NCI-H2171 (cell line): ENCODE data around the gene FASLG.
"Not testable (repeated sequence)": the region's sequence is repeated elsewhere in the genome, so short reads cannot be mapped to it uniquely, and the experiment has no call there.

ENCODE experiments used
- DNase-seq: peaks from one replicate; lab custom pipeline; 2025; lab: John Stamatoyannopoulos, UW

FASLG gene, protein sequence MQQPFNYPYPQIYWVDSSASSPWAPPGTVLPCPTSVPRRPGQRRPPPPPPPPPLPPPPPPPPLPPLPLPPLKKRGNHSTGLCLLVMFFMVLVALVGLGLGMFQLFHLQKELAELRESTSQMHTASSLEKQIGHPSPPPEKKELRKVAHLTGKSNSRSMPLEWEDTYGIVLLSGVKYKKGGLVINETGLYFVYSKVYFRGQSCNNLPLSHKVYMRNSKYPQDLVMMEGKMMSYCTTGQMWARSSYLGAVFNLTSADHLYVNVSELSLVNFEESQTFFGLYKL

DNA sequence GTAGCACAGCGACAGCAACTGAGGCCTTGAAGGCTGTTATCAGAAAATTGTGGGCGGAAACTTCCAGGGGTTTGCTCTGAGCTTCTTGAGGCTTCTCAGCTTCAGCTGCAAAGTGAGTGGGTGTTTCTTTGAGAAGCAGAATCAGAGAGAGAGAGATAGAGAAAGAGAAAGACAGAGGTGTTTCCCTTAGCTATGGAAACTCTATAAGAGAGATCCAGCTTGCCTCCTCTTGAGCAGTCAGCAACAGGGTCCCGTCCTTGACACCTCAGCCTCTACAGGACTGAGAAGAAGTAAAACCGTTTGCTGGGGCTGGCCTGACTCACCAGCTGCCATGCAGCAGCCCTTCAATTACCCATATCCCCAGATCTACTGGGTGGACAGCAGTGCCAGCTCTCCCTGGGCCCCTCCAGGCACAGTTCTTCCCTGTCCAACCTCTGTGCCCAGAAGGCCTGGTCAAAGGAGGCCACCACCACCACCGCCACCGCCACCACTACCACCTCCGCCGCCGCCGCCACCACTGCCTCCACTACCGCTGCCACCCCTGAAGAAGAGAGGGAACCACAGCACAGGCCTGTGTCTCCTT is at the start of gene FASLG:
FASLG (plus strand) TSS at position 233 of the 583 bp plus-strand sequence; CDS start at position 332, 99 bp downstream.
- no peak for DNase-seq

DNA sequence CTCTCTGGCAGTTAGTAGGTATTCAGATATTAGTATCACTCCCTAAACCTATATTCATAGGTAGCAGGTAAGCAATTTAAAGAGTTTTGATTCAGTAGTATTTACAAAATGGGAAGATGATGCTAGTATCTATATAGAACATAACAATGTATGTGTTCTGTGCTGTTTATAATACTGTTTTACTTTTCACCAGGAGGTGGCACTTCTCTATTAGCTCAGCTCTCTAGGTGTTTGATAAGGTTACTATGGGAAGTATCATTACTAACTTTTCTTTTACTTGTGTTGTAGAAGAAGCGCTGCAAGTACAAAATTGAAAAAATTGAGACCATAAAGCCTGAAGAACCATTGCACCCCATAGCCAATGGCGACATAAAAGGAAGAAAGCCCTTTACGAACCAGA is 49.4 kb upstream of the FASLG start:
- DNase-seq, result no peak

DNA sequence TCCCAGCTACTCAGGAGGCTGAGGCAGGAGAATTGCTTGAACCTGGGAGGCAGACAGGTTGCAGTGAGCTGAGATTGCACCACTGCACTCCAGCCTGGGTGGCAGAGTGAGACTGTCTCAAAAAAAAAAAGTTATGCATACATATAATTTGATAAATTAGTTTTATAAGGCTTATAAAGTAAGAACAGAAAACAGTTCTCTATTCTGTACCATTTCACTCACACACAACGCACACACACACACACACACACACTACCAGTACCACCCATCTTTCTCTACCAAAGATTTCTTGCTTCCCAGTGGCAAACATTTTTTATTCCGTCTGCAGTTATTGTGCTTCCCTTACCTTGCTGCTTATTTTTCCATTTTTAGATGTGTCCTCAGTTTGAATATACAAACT is 46.4 kb upstream of the FASLG start:
- DNase-seq, result no peak

DNA sequence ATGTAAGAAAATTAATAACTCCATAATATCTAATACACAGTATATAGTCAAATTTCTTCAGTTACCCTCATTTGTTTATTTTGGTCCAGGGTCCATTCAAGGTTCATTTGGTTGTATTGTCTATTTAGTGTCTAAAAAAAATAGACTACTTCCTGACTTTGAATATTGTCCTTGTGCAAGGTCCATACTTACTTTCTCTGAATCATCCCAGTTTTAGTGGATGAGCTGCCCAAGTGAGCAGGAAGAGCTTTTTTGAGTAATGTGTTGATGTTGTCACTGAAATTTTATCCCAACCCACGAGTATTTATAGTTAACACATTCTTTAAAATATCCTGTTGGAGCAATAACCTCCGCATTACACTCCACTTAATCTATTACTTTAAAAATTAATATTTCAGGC is 45.6 kb upstream of the FASLG start:
- DNase-seq, result no peak

DNA sequence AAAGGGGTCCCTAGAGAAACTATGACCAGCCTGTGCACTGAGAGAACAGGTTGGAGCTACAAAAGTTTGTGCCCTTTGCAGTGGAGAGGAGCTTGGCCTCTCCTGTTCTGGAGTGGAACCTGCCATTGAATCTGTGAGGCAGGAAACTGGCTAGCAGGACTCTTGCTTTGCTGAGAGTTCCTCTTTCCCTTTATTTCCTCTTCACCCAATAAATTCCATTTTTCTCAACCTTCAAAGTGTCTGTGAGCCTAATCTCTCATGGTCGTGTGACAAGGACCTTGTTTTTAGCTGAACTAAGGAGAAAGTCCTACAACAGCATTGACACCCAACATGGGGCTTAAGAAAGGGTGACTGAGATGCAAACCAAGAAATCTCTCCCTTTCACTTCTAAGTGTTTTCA is 42.7 kb upstream of the FASLG start:
- DNase-seq, result no peak

DNA sequence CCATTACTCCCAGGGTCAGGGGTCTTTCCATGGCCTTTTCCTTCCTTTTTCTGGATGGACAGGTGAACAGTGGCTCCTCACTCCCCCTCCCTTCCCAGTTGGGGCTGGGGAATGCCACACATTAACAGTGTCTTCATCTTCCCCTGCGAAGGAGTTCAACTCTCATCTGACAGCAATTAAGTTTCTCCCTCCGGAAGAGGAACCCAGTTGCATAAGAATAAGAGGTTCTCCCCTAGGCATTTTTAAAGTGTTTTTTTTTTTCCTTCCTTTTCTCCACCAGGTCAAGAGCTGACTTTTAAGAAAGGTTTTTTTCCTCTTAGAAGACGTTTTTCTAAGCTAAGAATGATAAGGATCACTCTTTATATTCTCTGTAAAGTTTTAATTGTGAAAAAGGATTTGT is 42.3 kb upstream of the FASLG start:
- DNase-seq, result no peak

DNA sequence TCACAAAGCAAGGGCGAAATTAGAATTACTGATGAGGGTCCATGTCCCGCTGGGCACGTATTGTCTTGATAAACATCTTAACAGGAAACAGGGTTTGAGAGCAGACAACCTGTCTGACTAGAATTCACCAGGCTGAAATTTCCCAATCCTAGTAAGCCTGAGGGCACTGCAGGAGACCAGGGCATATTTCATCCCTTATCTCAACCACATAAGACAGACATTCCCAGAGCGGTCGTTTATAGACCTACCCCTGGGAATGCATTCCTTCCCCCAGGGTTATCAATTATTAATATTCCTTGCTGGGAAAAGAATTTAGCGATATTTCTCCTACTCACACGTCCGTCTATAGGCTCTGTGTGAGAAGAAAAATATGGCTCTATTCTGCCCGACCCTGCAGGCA is 38.3 kb upstream of the FASLG start:
- not testable (repeated sequence) for DNase-seq

DNA sequence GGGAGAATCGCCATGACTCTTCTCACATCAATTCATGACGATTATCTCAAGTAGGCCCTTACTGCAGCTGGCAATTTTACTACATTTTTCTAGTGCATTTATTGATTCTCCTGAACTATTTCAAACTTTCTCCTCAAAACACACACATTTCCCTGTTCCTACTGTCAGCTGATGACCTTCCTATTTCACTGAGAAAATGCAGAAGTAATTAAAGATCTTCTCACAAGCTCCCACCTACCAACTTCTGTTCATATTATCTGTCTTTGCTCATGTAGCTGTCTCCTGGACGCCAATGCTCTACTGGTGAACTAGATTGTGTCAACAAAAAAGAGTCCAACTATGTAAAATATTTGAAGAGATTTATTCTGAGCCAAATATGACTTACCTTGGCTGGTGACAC is 36.4 kb upstream of the FASLG start:
- DNase-seq, result no peak

DNA sequence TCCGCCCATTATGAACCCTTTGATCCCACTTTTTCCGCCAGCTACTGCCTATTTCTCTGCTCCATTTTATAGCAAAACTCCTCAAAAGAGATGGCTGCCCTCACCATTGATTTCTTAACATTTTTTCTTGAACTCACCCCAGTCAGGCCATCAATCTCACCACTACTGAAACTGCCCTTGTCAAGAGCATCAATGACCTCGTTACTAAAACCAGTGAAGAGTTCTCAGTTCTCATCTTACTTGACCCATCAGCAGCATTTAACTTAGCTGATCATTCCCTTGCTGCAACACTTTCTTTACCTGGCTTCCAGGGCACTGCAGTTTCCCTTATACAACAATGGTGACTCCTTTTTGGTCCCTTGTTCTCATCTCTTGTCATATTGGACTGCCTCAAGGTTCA is 35.2 kb upstream of the FASLG start:
- DNase-seq, result no peak

DNA sequence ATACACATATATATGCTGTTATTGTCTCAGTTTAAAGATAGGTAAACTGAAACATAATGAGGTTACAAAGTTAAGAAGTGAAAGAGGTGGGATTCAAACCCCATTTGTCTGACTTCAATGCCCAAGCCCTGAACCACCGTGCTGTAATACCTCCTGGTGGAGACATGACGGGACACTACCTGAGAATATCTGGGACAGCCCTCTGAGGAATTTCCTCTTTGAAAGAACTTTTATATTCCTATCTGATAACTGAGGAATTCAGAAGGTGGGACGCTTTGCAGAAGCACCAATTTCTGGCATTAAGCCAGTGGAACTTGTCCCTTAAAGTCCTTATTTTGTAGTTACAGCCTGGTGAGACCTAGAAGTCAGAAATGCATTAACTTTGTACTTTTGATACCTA is 32.1 kb upstream of the FASLG start:
- no peak for DNase-seq

DNA sequence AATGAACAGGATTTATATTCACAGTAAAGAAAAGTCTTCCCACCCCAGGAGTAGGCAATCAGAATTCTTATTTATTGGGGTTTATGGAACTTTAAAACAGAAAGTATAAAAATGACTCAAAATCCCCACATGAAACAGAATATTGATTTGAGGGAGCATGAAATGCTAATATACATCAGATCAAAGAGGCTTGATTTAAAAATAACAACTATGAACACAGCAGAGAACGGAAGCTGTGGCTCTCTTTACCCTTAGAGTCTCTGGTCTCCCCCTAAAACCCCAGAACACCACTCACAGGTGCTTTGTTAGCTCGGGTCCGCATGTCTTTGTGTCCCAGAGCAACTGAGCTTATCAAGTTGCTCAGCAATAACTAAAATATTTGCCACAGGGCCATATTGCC is 31.2 kb upstream of the FASLG start:
- no peak for DNase-seq

DNA sequence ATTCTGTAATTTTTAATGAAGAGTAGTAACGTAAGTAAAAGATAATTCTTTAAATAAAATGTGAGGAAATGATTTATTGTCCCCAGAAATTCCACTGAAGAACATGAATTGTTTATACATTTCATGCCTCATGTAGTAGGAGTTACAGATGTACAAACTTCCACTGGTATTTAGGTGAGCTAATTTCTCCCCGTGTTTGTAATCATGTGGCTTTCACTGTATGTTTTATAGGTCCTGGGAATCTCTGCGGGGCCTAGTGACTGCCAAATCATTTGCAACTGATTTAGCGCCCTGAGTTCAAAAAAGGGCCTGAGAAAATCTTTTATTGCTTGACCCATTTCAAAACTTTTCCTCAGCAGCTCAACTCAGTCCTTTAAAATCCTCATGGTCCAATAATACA is 30.5 kb upstream of the FASLG start:
- DNase-seq, result no peak

DNA sequence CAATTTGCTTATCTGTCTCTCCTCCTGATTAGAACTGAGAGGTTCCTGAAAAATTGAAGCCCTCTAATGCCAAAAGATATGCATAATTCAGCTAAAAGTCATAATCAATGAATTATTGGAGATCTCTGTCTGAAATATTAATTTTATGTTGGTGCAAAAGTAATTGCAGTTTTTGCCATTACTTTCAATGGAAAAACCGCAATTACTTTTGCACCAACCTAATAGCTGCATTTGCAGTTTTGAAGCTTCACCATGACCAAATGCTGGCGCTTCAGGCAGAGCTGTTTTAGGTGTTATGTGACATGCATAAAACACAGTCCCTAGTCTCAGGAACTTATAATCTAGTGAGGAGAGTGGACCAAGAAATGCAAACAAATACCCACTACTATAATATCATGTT is 29.7 kb upstream of the FASLG start:
- DNase-seq, result no peak

DNA sequence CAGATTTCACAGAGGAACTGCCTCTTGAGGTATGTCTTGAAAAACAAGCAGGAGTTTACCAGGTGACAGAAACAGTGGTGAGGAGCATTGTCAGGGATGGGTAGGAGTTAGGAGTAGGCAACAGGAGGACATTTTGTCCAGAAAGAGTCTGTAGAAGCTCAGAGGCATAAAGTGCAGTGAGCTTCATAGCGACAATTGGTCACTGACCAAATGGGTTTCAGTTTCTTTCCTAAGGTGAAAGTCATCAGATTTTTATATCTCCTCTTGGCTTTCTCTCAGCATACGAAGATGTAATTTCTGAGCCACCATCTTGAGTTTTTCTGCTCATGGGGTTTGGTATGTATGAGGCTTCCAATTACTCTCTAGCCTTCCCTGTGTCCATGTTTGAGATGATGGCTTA is 29.3 kb upstream of the FASLG start:
- DNase-seq, result no peak

DNA sequence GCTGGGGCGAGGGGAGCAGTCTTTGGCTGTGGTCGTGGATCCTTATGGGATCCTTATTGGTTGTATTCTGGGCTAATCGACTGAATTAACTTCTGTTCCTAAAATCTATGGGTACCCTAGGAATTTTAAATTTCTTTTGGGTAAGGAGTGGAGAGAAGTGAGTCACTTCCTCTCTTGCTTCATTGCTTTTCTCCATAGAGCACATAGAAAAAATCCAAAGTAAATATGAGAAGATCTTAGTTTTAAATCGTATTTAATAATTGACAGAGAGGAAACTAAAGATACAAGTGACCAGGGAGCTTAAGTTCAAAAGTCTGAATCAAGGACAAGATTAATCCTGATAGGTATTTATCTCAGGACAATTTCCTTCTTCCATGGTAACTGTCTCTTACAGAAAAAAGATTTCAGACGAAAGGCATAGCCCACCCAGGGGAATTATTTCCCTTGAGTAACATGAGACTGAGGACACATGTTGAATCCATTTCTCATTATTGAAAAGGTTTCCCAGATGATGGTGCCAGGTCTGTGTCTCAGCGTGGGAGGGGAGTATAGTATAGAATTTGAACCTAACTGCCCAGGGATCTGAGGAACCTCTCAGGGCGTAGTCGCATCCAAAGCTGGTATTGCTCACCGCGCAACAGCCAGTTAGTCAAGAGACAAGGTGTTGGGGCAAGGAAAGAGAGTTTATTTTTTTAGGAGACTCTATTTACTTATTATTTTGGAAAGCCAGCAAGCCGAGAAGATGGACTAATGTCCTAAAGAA is 28.7 kb upstream of the FASLG start:
- DNase-seq, result no peak

DNA sequence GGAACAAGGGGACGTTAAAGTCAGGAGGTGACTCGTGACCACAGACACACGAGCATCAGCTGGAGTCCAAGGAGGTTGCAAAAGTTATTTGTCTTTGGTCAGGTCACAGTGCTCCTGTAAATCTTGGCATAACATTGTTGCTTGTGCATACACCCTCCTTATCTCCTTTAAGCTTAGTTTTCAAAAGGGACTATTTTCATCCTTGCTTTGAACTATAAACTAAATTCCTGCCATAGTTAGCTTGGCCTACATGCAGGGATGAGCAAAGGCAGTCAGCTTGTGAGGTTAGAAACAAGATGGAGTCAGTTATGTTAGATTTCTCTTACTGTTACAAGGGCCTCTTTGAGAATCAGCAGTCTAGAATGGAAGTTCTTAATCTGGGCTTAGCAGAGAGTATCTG is 28.0 kb upstream of the FASLG start:
- DNase-seq, result no peak

DNA sequence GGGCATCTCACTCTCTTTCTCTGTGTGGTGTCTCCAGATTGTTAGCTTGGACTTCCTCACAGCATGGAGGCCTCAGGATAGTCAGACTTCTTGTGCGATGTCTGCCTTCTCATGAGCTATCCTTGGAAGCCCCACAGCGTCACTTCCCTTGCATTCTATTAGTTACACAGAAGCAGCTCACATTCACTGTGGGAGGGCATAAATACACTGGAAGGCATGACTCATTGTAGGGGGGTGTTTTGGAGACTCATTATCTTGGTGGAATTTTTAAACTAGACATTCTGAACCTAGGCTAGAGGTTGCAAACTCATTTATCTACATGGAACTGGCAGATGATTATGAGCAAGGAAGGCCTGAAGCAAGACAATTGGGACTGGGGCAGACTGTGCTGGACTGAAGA is 21.4 kb upstream of the FASLG start:
- no peak for DNase-seq

DNA sequence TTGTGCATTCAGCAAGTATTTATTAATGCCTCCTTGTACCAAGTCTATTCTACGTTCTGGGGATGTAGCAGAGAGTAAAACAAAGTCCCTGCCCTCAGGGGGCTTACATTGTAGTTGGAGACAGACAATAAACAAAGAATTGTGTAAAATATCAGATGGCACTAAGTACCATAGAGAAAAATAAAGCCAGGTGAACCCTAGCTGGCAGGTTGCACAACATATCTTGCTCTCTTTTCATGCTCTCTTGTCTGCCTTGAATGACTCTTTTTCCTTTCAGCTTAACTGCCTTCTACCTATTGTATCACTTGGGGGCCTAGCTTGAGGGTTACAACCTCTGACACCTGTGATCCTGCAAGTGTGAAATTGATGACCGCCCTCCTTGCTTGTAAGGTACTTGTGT is 20.7 kb upstream of the FASLG start:
- DNase-seq, result no peak

DNA sequence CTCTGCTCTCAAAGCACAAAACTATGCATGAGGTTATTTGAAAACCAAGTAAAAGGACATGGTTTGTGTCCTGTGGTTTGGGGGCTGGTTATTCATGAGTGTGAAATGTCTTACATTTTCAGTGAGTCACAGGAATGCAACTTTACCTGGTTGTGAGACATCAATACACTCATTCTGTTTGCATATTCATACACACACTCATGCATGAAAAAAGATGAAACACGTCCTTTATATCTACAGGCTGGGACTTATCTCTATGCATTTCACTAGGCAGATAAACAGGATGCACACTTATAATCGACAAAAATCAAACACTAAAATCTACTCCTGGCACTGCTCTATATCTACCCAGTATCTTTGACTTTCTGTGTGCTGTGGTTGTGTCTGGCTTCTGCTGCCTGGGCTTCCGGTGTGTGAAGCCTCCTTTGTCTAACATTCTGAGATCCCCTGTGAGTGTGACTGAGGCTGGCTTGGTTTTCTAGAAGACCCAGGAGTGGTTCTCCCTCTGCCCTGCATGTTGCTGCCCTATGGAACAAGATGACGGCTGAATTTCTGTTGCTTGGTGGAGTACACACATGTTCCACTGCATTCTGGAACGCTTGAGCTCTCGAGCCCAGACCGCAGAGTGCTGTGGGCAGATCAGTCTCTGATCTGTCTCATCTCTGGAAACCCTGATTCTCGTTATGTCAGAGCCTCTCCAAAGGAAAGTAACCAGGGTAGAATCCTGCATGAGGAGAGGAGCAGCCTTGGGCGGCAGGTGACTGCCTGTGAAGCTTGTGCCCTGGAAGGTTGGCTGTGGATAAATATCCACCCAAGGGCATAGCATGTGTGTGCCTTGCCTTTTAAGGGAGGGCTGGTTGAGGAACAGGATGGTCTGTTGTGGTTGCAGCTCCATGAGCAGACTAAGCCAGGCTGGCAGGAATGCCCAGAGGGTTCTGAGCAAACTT is 19.7 kb upstream of the FASLG start:
- no peak for DNase-seq

DNA sequence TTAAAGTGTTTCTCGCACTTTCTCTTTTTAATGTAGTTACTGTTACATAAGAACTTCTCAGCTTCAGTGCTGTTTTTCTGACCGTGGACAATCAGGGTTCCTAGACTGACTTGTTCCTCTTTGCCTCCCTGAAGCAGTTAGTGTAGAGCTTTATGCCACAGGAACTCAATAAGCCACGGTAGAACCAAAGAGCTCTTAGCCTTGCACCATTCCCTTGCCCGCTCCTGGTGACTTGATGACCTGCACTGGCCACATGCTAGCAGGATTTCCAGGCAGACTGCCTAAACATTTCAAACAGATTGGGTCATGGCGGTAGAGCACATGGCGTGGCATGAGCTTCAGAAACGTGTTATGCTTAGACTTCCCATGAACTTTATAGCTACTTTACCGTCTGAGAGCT is 18.8 kb upstream of the FASLG start:
- DNase-seq, result no peak

DNA sequence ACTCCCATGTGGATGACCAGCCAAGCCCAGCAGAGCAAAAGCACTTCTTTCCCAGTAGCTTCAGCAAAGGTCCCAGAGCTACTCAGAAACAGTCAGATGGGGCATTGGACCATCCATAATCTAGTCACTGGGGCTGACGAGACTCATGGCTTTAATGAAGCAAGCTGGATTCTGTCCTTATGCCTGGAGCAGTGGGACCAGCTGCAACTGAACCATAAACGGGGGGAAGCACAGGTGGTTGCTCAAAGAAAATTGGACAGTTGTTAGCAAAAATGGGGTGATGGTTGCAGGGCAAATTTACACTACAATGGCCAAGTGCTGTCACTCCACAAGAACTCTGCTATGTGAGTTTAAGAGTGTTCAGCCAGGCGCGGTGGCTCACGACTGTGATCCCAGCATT is 17.4 kb upstream of the FASLG start:
- no peak for DNase-seq

DNA sequence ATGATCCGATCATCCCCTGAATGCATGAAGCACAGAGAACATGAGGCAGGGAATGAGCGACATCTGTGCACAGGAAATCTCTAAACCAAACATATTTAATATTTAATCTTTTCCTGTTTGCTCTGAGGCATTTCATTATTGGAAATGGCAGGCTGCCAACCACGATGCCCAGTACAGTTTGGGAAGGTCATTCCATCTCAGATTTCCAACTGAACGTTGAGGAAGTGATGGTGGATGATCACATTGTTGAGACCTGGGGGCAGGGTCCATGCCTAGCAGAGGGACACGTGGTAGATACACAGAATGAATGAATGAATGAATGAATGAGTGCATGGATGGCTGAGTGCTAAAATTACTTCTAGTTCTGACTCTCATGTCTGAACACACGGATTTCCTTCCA is 15.9 kb upstream of the FASLG start:
- no peak for DNase-seq
